Ascending aorta (tissue), 2 donors: ENCODE data around the gene CAMK1G. TPM values are rescaled to one million over a fixed set of nuclear protein-coding genes. Genes with fewer than 3 reads are reported as not detected.

Source experiments
- DNase-seq, 2 donors: peaks; one replicate each; pipeline ENCODE4 v3.0.0-alpha.2; 2019; ENCODE audit warnings: low spot score in 2 of 2
- H3K27ac ChIP-seq, 2 donors: fragments of 200-600 bp; sonication (generic); one replicate each; pipeline ENCODE4 v1.5.1; 2016 to 2017; ENCODE audit warnings: mild to moderate bottlenecking in 1 of 2
- H3K27me3 ChIP-seq: fragments of 200-600 bp; sonication (generic); one replicate; pipeline ENCODE4 v1.5.1; 2017
- H3K36me3 ChIP-seq, 2 donors: fragments of 200-600 bp; sonication (generic); one replicate each; pipeline ENCODE4 v1.5.1; 2016
- H3K4me1 ChIP-seq, 2 donors: fragments of 200-600 bp; sonication (generic); one replicate each; pipeline ENCODE4 v1.5.1; 2016 to 2017; ENCODE audit warnings: mild to moderate bottlenecking in 1 of 2
- H3K4me3 ChIP-seq, 2 donors: fragments of 200-600 bp; sonication (generic); one replicate each; pipeline ENCODE4 v1.5.1; 2016 to 2017; ENCODE audit warnings: mild to moderate bottlenecking in 1 of 2
- H3K9me3 ChIP-seq, 2 donors: fragments of 200-600 bp; sonication (generic); one replicate each; pipeline ENCODE4 v1.5.1; 2016
- CTCF ChIP-seq, 3 experiments: fragments of 200-600 bp in 2 of 3; fragments of 450-650 bp in 1 of 3; sonication (generic) in 2 of 3; IDR thresholded peaks; one replicate each; pipeline ENCODE4 v1.5.1; 2016 to 2019; ENCODE audit warnings: antibody characterized with exemption in 3 of 3, mild to moderate bottlenecking in 1 of 3, moderate library complexity in 1 of 3
- intact Hi-C: fragments of 100-400 bp; cut with DNase I; formaldehyde crosslinking; loops from one replicate; pipeline ENCODE4 v1.15.1; 2023
- total RNA-seq: library from RNA; depleted of rRNA; stranded (reverse); fragments of >200 nt; gene quantifications from one replicate; pipeline ENCODE4 v1.1.0, GENCODE V29; 2016

The CAMK1G gene
- total RNA-seq, 1 donor from 2014 or later: not detected

GRCh38 chr1:209601809-209602657 is 18.5 kb downstream of the CAMK1G start:
- H3K27ac ChIP-seq: no peak overlapping the region
- H3K4me1 ChIP-seq: no peaks in the 10 kb centered on the region
- no peak overlapping the region for H3K4me3 ChIP-seq
- DNase-seq: no peak
- intact Hi-C loops: loop anchor here (1.0 kb wide), 1 partner anchor 90 kb away; no protein-coding TSS in a partner anchor
- H3K36me3 ChIP-seq: no peaks in the 10 kb centered on the region
- peak; percentile 26 to 54 (median 34) for TF ChIP-seq CTCF (IDR thresholded peaks at IDR 0.05)
- H3K27me3 ChIP-seq: no peaks in the 10 kb centered on the region
- H3K9me3 ChIP-seq: no peaks in the 10 kb centered on the region

GRCh38 chr1:209603877-209604276 is 20.4 kb downstream of the CAMK1G start:
- no peaks in the 10 kb centered on the region for H3K9me3 ChIP-seq
- H3K27me3 ChIP-seq: no peaks in the 10 kb centered on the region
- H3K4me1 ChIP-seq: no peaks in the 10 kb centered on the region
- TF ChIP-seq CTCF (IDR thresholded peaks at IDR 0.05): no peak
- no peak overlapping the region for H3K4me3 ChIP-seq
- intact Hi-C loops: no loop called here
- no peak overlapping the region for H3K27ac ChIP-seq
- DNase-seq: no peak
- no peaks in the 10 kb centered on the region for H3K36me3 ChIP-seq

GRCh38 chr1:209607102-209607794 is 23.7 kb downstream of the CAMK1G start:
- no peaks in the 10 kb centered on the region for H3K36me3 ChIP-seq
- no peak for TF ChIP-seq CTCF (IDR thresholded peaks at IDR 0.05)
- H3K9me3 ChIP-seq: no peaks in the 10 kb centered on the region
- intact Hi-C loops: no loop called here
- H3K27ac ChIP-seq: no peak overlapping the region
- no peak overlapping the region for H3K4me3 ChIP-seq
- H3K27me3 ChIP-seq: no peaks in the 10 kb centered on the region
- no peak for DNase-seq
- no peaks in the 10 kb centered on the region for H3K4me1 ChIP-seq

- DNase-seq: no peak
- Histone ChIP-seq H3K27ac (no peak overlapping the region), H3K36me3 (no peaks in the 10 kb centered on the region), H3K4me1 (no peaks in the 10 kb centered on the region), H3K4me3 (no peak overlapping the region), H3K9me3 (no peaks in the 10 kb centered on the region), H3K27me3 (no peaks in the 10 kb centered on the region)
- intact Hi-C loops: no loop called here
- no peak for TF ChIP-seq CTCF (IDR thresholded peaks at IDR 0.05)
These were observed 24.3 kb downstream of the CAMK1G start for GRCh38 chr1:209607795-209608178.

- H3K27me3 ChIP-seq: no peaks in the 10 kb centered on the region
- no peak overlapping the region for H3K27ac ChIP-seq
- H3K4me3 ChIP-seq: no peak overlapping the region
- no peaks in the 10 kb centered on the region for H3K36me3 ChIP-seq
- no peaks in the 10 kb centered on the region for H3K4me1 ChIP-seq
- intact Hi-C loops: no loop called here
- TF ChIP-seq CTCF (IDR thresholded peaks at IDR 0.05): no peak
- H3K9me3 ChIP-seq: no peaks in the 10 kb centered on the region
- no peak for DNase-seq
These were observed 25.7 kb downstream of the CAMK1G start for GRCh38 chr1:209609041-209609790.
